Amygdala (tissue), 56 donors: ENCODE data around the gene S100A8.
A peak's percentile ranks its signal among the peaks of the same experiment; 100 is the strongest.
"Not testable (repeated sequence)": the region's sequence is repeated elsewhere in the genome, so short reads cannot be mapped to it uniquely, and the experiment has no call there.

ENCODE experiments used
- DNase-seq, 56 donors: peaks; one replicate each; lab custom pipeline; 2025; lab: John Stamatoyannopoulos, UW

S100A8 gene

DNA sequence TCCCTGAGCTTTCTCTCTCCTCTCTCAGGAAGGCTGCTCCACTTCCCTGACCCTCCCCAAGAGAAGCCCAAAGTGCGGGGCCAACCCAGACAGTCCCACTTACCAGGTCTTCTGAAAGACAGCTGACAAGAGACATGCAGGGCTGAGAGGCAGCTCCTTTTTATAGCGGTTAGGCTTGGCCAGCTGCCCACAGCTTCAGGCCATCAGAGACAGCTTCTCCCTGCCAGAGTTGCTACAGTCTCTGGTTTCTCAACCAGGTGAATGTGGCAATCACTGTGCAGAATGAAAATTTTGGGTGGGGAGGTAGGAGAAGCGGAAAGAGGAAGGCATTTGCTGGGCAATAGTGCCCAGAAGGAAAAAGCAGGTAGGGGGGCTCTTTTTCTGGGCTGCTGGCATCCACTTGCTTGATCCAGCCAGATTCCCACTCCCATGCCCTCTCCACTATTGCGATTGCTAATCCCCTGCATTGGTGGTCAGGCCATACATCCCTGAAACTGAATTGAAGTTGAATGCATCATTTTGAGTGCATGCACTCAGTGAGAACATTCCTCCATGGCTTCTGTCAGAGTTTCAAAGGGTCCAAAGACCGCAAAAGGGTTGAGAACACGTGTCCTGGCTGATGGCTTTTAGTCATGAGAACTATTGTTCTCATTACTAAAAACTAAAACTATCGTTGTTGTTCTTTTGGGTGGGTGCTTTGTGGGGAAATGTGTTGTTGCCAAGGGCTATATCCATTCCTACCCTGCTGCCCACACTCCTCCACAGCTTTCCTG lies at the start of gene S100A8:
S100A8 (minus strand) TSS at position 136 of the 773 bp plus-strand sequence. CDS start 538 bp downstream, outside the sequence.
- DNase-seq = peak in 10 of 56 donors; percentile 1 to 19 (median 8)

DNA sequence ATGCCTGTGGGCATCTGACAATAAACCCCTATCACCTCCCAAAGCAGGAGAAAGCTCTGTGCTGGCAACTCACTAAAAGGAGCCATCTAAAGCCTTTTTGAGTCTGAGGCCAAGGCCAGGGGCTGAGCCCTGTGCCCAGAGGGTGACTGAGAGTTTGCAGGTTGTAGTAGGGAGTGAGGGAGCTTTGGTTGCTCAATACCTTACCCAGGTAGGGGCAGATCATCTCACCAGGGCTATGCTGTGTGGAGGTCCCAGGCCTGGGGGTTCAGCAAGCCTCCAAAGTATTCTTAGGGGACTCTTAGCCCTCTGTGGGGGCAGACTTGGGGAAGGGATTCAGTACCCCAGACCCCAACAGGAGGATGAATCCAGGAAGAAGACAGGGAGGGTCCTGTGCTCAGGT lies 48.4 kb upstream of the S100A8 start:
- DNase-seq = no peak

- DNase-seq = no peak
Measured at GRCh38 chr1:153438599-153438998, 47.7 kb upstream of the S100A8 start.

DNA sequence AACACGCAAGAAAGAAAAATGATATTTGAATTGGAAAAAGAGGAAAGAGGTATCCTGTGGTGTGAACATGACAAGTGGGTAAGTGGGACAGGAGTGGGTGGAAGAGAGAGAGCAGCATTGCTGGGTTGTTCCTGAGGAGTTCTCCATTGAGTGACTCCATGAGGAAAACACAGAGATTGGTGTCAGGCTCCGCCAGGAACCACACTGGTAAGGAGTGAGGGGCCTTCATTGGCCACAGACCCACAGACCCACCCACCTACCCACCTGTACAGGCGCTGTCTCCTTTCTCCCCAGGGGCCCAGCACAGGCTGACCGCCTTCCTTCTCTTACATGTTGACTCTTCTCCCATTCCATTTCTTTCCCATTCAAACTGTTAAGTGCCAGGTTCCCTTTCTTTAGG lies 46.4 kb upstream of the S100A8 start:
- DNase-seq = no peak

DNA sequence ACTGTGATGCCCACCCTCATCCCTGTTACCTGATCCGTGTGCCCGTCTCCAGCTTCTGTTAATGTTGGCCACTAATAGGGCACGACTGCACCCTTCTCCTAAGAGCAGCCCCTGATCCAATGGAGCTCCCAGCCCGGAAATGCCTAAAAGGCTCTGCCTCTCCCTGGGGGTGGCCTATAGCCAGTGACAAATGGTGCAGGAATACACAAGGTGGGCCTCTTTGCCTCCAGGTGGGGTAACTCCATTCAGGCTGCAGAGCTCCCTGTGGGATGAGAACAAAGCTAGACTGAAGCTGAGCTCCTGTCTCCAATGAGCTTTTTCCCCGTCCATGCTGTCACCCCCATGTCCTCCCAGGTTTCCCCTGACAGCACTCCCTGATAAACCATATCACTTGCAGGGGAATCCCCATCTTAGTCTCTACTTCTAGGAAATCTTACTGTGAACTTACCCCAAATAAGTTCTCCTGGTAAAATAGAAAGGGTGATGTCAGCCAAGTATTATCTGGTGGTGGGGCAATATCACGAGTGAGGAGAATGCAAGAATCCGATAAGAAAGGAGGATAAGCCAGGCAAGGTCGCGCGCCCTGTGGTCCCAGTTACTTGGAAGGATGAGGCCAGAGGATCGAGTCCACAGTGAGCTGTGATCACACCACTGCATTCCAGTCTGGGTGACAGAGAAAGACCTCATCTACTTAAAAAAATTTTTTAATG lies 44.0 kb upstream of the S100A8 start:
- DNase-seq = no peak

DNA sequence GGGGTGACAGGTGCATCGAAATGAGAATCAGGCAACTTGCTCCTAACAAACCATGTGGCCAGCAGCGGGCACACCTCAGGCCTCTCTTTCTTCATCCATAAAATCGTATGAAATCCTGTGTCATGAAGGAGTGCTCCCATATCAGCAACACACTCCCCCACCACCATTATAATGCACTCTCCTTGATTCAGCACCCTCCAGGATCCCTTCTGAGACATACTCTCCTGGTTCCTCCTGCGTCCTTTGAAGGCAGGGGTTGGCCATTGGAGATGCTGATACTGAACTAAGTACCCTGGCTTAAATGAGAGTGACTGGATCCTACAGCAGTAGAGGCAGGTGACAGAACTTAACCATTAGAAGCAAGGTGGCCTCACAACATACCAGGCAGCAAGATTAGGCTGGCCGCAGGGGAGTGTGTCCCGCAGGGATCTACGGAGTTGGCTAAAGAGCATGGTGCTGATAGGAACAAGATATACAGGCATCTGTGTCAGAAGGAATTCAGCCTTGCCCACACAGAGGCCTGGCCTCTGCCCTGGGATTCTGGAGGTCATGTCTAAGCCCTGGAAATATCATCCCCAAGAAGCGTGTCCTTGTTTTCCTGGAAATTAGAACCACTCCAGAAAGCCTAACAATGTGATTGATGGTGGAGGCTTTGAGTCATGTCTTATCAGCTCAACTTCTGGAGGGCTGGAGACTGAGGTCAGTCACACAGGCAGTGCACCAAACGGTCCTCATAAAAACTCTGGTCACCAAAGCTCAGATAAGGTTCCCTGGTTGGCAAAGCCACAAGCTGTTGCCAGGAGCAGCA lies 42.2 kb upstream of the S100A8 start:
- no peak for DNase-seq

GRCh38 chr1:153431928-153432327 lies 41.1 kb upstream of the S100A8 start:
- DNase-seq = no peak

DNA sequence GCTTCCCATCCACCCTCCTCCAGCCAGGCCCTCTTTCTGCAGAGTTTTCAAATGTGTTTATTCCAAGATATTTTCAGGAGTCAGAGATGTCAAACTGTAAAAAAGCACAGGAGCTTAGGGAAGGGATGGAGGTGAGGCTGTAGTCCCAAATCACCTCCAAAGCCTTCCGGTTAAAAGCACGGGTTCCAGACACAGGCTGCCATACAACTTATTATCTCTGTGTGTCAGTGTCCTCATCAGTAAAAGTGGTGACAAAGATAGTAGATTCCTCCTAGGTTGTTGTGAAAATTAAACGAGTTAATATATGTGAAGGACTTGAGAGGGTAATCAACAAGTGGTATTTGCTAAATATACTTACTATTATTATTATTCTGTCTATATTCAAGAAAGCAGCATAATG lies 40.6 kb upstream of the S100A8 start:
- no peak for DNase-seq

GRCh38 chr1:153431002-153431401 lies 40.1 kb upstream of the S100A8 start:
- no peak for DNase-seq

- no peak for DNase-seq
Measured at GRCh38 chr1:153430561-153430960, 39.7 kb upstream of the S100A8 start.

GRCh38 chr1:153430166-153430553 lies 39.3 kb upstream of the S100A8 start:
- no peak for DNase-seq

GRCh38 chr1:153429266-153430165 lies 38.6 kb upstream of the S100A8 start:
- no peak for DNase-seq

GRCh38 chr1:153428791-153429190 lies 37.9 kb upstream of the S100A8 start:
- no peak for DNase-seq

DNA sequence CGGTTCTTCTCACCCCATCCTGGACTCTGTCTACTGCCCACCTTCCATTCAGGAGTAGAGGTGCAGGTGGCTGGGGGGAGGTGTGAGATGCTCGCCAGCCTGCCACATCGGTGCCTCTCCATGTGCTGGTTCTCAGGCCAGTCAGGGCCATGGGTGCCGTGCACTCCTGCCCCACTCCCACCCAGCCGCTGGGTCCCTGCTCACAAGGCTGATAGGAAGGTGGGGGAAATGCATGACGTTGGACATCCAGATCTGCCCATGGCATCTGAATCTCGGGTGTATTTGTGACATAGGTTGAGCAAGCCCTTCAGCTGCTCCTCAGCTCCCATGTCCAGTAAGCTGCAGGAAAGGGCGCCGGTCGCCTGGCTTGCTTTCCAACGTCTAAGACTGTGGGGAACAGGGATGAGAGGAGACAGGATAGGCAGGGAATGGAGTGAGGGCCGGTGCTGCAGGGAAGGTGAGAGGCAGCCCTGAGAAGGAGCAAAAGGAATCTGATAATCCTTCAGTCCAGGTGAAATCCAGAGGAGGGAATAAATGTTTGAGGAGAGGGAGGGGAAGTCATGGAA lies 37.3 kb upstream of the S100A8 start:
- DNase-seq = no peak

DNA sequence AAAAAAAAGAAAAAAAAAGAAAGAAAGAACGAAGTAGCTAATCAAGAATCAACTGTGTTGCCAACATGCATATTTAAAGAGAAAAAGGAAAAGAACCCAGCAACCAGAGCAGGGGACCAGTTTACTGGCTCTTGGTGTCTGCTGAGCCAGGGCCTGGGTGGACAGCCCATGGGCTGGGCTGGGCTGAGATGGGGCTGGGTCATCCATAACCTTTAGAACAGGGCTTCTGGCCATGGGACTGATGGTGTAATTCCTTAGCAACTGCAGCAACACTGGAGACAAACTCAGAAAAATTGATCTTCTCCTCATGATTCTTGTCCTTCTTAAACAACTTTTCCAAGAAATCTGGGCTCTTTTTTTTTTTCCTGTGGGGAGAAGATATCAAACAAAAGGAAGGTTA lies 35.9 kb upstream of the S100A8 start:
- DNase-seq = no peak

DNA sequence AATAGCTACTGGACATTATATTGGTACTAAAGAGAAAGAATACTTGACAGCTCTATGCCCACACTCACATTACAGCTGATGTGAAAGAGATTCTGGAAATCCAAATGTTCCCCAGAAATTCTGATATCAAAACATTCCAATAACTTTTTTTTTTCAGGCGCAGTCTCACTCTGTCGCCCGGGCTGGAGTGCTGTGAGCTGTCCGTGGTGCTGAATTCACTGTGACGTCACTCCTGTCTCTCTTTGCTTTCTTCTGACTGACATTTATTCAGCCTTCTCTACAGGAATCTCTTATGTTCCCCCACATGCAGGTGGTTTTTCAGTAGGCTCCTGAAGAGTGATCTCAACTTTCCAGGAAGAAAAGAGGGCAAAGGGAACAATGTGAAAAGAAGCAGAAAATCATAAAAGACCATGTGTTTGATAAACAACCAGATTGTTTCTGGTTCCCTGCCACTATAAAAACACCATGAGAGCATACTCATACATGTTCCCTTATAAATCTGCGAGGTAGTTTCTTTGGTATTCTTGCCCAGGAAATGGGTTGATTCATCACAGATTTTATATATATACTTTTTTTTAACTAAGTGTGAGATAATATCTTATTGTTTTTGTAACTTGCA lies 31.7 kb upstream of the S100A8 start:
- DNase-seq = peak in 29 of 56 donors; percentile 1 to 69 (median 11)

- no peak for DNase-seq
Measured at GRCh38 chr1:153420306-153420705, 29.4 kb upstream of the S100A8 start.

DNA sequence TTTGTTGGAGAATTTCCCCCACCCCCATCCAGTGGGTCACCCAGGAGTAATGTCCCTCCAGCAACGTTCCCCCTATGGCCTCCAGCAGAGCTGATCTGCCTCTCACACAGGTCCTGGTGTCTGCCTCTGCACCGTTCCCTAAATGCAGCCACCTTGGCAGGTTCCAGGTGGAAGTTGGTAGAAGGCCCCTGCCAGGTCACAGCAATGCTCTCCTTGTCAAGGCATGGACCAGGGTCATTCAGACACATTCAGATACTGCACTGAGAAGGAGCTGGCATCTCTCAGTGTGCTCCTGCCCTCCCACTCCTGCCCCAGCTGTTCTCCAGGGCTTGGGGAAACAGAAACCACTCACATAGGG lies 28.5 kb upstream of the S100A8 start:
- not testable (repeated sequence) for DNase-seq

DNA sequence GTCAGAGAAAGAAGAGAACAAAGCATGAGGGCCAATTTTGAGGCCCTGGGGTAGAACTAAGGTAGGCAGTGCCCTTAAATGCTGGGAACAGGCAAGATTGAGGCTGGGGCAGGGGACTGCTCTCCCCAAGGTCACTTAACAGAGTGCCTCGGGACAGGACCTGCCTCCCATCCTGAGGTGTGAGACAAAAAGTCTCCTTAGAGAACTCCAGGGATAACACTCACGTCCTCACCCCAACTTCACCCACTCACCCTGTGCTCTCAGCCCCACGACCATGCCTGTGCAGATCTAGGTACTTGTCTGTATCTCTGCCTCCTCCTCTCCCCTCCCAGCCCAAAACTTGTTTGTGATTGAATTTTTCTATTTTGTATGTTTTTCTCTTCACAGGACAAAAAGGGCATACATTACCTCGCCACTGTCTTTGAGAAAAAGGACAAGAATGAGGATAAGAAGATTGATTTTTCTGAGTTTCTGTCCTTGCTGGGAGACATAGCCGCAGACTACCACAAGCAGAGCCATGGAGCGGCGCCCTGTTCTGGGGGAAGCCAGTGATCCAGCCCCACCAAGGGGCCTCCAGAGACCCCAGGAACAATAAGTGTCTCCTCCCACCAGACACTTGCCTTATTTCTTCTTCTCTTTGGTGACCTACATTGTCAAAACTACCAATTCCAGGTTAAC lies 28.0 kb upstream of the S100A8 start:
- not testable (repeated sequence) for DNase-seq
